HK-2 (cell line): Measurements from ENCODE around the gene CCDC188.
A peak's percentile ranks its signal among the peaks of the same experiment; 100 is the strongest.

Source experiments
- DNase-seq: peaks from one replicate; pipeline ENCODE4 v3.0.0-alpha.2; 2018; ENCODE audit not compliant: unreplicated experiment

CCDC188 gene

DNA sequence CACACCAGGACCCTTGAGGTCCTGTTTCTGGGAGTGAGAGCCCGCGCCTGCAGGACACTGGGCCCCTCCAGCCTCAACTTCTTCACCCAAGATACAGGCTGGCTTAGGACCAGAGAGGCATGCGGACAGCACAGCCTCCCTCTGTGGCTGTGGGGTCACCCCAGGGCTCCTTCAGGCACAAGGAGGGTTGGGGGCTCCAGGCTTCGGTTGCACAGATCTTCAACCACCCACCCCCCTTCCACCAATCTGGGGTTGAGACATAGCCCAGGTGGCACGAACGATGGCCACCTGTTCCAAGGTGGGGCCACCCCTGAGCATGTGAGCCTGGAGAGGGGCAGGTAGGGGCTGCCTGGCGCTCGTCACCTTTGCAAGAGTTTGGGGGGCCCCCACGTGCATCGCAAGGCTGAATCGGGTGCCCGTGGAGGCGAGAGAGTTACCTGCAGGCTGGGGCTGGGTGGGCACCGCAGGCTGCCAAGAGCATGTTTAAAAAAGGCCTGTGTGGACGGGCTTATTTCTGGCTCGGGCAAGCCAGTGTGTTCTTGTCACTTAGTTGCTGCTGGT lies 18.1 kb downstream of the CCDC188 start:
- no peak for DNase-seq

DNA sequence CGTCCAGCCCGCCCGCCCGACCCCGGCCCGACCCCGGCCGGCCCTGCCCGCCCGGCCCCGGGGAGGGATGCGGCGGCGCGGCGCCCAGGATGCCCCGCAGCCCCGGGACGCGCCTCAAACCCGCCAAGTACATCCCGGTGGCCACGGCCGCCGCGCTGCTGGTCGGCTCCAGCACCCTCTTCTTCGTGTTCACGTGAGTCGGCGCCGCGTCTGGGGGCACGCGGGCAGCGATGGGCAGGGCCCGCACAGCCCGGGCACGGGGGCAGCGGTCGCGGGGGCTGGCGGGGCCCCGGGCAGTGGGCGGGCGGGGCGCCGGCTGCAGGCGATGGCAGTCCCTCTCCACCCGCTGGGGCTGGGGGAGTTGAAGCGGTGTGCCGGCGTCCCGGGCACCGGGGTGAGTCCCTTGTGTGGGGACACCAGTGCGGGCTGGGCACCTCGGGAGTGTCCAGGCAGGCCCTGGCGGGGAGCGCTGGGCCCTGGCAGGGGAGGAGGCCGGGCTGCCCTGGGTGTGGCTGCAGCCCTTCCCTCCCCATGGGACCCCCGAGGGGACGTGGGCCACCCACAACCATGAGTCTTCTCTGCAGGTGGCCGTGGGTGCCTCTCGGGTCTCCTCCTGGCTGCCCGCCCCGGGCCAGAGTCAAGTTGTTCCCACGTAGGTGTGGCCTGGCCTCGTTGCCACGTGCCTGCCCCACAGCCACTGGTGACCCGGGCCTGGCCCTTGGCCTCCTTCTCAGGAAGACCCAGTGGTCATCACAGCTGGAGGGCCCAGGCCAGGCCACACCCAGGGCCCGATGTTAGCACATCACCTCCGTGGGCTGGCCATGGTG lies 18.8 kb downstream of the CCDC188 start:
- DNase-seq = no peak

DNA sequence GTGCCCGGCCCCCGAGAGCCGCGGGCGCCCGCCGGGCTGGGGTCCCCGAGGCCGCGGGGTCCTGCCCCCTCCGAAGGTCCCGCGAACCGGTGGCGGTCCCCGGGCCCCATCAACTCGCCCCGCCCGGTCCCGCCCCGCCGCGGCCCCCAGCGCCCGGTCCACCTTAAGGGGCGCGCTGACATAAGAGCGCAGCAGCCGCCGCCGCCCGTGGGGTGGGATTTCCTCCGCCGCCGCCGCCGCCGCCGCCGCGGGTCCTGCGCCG lies 19.3 kb downstream of the CCDC188 start, which contains the start of gene ZDHHC8:
TSS of gene ZDHHC8 (plus strand) at position 208 of the 262 bp plus-strand sequence. CDS start 144 bp downstream, outside the sequence.
- DNase-seq = no peak

DNA sequence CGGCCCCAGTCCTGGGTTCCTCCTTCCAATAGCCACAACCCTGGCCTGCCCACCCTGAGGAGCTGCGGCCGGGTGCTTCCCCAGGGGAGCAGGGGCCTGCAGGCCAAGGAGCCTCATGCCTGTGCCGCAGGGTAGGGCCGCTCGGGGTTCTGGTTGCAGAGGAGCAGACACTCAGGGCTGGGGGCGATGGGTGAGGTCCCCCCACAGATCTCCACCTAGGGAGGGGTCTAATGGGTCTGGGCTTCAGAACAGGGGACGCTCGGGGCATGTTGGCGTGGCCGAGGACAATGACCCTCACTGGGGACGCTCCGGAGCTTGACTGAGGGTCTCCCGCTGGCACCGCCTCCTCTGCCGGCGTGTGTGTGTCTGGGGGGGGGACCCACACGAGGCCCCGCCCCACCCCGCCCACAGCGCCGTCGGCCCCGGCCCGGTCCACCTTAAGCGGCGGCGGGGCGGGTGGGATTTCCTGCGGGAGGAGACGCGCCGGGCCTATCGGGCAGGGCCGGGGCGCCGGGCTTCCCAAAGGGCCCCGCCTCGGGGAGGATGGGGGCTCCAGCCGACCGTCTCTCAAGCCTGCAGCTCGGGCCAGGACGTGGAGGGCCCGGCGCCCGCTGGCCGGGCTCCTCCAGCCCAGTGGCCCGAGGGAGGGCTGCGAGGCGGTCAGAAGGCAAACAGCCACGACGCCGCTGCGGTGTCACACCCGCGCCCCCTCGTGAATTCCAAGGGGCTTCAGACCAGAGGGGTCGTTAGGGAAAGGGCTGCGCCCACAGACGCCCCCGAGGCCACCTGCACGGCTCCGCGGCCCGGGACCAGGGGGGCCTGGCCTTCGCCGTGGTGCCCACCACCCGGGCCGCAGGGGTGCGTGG lies 19.9 kb downstream of the CCDC188 start:
- peak; percentile 59 for DNase-seq

DNA sequence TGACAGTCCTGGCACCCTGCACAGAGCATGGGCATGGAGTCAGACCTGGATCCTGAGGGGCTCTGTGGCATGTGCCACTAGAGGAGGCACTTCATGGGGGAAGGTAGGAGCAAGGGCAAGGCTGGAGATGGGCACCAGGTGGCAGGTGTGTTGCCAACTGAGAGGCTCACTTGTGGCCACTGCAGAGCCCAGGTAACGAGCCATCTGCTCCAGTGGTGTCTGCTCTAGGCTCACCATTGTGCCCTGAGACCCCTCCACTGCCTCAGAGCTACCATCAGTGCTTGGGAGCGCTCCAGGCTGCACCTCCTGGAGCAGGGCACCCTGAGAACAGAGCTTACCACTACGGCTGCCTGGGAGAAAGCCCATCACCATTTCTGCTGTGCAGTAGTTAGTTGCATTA lies 20.5 kb downstream of the CCDC188 start:
- no peak for DNase-seq

DNA sequence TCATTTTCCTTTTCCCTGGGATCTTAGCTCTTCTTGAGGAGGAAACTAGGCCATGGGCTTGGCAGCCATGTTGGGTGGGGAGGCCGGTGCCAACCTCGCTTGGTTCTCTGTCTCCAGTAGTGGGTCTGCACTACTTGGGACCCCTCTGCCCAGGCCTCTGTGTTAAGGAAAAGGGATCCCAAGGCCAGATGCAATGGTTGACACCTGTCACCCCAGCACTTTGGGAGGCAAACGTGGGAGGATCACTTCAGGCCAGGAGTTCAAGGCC lies 21.2 kb downstream of the CCDC188 start:
- DNase-seq = no peak

DNA sequence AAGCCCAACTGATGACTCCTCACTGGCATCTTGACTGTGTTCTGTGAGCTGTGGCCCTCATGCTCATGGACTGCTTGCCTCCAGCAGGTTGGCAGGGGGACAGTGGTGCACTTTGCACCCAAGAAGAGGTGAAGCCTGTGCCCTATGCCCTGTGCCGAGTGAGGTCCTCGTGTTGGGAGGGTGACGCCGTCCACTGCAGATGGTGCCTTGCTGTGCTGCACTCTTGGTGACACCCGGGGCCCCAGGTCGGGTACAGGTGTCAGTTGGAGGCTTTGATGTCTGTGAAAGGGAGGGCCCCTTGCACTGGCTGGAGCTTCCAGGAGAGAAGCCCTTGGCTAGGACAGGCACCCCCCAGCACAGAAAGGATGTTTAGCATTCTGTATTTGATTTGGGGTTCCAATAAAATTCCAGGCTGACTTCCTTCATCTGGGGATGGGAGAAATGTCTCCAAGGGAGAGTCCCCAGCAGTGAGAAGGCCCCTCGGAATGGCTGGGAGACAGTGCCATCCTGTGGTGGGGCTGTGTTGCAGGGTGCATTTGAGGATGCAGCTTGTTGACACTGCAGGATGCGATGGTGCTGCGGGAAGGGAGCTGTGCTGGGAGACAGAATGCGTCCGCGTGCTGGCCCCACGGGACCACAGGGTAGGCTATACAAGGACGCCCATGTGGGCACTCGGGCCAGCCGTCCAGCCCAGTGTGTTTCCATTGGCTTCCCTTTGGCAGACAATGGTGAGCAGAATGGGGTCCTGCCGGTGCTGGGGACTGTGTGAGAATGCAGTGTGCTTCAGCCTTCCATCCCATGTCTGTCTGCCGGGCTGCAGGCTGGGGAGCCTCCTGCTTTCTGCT lies 21.7 kb downstream of the CCDC188 start:
- no peak for DNase-seq

DNA sequence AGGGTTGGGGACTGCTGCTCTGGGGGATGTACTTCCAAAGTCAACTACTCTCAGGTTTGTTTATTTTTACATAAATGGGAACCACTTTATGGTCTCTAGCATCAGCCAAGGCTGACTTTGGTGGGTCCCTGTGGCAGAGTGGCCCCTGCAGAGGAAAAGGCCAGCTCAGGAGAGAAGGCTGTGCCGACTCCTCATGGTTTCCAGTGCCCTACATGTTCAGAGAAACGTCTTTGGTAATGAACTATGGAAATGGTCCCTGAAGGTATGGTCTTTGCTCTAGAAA lies 22.3 kb downstream of the CCDC188 start:
- DNase-seq = no peak

DNA sequence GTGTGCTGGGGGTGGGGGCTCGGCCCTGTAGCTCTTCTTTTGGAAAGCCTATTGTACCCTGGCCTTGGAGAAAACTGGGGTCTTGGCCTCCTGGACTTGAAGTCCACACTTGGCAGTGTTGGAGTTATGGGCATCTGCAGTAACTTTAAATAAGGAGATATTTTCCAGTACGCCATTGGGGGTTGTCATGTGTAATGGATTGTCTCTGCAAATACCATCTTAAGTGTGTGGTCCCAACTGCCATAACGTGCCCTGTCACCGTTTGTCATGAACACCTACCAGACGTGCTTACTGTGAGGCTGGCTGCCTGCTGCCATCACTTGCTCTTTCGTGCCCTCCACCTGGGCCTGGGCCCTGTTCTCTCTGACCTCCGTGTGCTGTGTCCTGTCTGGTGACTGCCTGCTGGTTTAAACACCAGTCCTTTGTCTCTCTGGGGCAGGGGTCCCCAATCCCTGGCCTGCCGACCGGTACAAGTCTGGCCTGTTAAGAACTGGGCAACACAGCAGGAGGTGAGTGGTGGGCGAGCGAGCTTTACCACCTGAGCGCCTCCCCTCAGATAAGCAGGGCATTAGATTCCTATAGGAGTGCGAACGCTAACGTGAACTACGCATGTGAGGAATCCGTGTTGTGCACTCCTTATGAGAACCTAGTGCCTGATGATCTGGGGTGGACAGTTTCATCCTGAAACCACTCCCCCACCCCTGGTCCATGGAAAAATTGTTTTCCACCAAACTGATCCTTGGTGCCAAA lies 22.8 kb downstream of the CCDC188 start:
- DNase-seq = no peak

DNA sequence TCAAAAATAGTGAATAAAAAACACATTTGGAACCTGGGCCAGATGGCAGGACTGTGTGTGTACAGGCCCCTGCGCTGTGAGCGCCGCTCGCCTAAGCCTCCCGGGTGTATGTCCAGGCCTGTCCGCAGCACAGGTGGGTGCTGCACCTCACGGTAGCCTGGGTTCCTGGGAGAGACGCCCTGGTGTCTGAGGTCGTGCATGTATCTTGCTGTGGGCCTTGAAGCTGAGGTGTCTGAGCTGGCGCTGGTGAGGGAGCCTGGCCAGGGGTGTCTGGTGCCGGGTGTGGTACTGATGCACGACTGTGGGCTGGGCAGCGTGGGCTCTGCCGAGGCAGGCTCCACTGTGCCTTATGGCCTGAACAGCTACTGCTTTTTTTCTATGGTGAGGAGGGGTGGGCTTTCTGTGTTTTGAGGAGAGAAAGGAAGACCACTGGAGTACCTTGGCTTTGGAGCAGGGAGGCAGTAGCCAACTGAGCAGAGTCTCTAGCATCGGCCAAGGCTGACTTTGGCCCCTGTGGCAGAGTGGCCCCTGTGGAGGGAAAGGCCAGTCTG lies 23.5 kb downstream of the CCDC188 start:
- no peak for DNase-seq

DNA sequence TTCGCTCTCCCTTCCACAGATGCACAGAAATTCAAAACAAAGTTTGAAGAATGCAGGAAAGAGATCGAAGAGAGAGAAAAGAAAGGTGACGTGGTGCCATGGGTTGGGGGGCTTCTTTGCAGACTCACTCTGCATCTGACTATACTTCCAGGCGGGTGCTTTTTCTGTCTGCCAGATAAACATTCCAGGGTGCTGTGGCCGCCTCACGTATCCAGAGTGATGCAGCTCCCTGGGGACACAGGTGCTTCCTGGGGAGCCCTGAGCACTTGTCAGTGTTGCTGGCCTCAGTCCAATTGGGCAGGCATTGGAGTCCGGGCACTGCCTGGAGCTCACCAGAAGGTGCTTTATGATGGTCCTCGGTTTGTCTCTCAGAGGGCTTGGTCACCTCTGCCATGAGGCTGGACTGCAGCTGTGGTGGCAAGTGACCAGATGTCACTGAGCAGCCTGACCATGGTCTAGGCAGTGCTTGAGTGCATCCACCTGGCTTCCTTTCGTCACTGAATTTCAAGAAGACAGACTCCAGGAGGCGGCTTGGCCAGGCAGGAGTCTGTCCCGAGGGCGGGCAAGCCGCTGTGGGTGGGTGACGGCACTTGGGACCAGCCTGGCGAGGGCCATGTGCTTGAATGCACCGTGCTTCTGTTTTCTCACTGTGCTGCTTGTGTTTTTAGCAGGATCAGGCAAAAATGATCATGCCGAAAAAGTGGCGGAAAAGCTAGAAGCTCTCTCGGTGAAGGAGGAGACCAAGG lies 24.4 kb downstream of the CCDC188 start:
- DNase-seq = no peak

DNA sequence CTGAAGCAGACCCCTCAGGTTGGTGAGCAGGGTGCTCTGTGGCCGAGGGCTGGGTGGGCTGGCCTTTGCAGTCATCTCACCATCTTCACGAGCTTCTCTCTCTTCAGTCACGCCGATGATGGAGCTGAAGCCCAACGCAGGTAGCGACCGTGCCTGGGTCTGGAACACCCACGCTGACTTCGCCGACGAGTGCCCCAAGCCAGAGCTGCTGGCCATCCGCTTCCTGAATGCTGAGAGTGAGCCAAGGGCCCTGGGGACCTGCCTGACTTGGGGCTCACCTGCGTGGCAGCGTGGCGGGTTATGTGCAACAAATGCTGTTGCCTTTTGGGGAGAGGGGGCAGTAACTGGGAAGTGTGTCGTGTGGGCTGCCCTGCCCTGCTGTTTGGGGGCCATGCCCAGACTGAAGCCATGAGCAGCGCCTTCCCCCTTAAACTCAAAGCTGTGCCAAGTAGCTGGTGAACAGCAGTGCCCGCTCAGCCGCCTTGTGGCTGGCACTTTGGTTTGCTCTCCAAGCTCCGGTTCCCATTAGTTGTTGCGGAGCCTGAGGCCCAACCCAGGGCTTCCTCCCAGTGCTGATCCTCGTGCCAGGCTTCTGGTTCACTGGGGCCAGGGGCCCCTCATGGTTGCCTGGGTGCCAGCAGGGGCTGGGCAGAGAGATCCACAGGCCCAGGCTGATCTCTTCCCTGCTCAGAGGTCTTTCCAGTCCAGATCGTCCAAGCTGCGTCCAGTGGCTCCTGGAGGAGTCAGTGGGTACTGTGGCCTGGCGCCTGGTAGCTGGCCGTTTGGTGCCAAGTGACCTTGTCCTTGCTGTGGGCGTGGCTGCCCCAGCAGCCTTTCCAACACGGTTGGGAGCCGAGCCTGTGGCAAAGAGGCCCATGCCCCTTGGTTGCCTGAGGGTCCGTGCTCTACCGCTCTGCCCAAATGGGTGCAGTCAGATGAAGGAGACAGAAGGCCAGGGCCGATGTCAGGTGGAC lies 25.4 kb downstream of the CCDC188 start:
- no peak for DNase-seq

DNA sequence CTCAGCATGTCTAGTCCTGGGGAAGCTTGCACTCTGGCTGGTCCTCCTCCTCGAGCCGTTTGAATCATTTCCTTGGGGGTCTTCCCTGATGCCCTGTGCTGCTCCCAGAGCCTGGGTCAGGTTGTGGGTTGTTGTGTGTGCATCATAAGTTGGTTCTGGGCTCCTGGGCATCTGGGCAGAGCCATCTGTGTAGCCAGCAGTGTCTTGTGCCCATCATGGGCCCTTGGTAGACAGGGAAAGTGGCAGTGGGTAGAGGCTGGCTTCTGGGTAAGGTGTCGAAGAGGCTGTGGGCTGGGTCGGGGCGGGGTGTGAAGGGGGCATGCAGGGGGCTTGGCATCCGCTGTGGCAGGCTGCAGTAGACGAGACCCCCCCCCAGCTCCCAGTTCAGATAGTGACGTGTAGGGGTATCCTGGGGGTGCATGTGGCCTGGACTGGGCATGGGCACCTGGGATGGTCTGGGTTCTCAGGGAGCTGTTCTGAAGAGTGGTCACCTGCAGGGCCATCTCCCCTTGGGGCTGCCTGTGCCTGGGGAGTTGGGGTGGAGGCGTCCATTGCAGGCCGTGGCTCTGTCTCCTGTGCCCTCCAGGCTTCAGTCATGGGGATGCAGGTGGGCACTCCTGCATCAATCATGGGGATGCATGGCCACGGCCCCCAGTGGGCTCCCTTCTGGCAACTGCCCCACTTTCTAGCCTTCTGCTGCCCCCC lies 26.6 kb downstream of the CCDC188 start:
- DNase-seq = no peak

DNA sequence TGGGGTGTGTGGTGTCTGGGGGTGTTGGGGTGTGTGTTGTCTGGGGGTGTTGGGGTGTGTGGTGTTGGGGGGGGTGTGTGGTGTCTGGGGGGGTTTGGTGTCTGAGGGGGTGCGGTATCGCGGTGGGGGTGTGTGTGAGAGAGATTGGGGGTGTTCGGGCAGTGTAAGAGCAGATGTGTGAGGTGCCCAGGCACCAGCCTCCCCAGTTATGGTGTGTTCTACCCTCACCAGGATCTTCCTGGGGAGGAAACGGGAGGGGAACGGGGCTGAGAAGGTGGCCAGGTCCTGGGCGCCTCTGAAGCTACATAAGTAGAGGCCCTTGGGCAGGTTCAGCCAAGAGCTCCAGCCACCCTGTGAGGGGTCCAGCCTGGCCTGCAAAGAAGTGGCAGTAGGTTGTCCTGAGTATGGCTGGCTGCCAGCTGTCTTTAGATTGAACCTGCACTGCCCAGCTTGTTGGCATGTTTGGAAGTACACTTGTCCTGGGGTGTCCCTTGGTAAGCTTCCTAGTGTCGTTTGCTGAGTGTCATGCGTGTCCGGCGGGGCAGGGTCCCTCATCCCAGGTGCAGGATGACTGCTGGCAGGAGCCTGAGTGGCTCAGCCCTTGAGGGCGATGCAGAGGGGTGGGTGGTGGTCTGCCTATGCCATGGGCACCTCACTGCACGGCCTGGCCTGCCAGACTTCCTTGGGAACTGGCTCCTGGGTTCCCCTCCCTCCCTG lies 27.3 kb downstream of the CCDC188 start:
- DNase-seq = no peak

DNA sequence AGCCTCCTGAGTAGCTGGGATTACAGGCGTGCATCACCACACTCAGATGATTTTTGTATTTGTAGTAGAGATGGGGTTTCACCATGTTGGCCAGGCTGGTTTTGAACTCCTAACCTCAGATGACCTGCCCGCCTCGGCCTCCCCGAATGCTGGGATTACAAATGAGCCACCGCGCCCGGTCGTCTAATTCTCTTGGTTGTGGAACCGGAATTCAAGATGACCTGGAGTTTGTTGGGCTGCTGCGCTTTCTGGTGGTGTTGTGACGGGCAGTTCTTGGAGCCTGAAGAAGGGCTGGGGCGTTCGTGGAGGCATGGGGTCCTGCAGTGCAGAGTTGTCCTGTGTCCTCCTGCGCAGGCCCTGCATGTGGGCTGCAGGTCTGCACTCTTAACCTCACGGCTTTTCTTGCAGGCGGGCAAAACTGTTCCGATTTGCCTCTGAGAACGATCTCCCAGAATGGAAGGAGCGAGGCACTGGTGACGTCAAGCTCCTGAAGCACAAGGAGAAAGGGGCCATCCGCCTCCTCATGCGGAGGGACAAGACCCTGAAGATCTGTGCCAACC lies 28.9 kb downstream of the CCDC188 start:
- no peak for DNase-seq

DNA sequence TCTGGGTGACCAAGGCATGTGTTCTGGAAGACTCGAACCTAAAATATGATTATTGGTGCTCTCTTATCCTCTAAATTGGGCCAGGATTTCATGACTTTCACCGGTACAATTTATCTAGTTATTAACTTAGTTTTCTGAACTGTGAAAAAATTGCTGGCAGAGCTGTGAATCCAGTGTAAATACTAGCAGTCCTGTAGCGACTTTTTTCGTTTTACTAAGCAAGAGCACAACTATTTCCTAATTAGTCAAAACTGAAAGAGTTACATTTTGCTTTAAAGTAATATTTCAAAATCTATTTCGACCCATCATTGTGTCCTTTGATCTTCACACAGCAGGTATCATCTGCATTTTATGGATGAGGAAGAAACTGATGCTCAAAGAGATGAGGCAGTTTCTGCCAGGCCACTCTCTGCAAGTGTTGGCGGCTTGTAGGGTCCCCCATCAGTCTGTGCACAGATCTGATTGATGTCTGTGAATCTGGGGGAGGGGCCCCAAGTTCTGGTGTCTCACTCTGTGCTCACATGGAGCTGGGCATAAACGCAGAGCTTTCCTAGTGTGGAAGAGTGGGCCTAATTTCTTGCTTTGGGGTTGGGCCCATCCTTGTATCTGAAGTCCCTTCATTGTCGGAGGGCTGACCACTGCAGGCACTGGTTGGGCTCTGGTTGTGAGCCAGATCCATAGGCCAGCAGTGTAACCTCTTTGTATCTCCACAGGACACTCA lies 32.4 kb downstream of the CCDC188 start:
- no peak for DNase-seq

DNA sequence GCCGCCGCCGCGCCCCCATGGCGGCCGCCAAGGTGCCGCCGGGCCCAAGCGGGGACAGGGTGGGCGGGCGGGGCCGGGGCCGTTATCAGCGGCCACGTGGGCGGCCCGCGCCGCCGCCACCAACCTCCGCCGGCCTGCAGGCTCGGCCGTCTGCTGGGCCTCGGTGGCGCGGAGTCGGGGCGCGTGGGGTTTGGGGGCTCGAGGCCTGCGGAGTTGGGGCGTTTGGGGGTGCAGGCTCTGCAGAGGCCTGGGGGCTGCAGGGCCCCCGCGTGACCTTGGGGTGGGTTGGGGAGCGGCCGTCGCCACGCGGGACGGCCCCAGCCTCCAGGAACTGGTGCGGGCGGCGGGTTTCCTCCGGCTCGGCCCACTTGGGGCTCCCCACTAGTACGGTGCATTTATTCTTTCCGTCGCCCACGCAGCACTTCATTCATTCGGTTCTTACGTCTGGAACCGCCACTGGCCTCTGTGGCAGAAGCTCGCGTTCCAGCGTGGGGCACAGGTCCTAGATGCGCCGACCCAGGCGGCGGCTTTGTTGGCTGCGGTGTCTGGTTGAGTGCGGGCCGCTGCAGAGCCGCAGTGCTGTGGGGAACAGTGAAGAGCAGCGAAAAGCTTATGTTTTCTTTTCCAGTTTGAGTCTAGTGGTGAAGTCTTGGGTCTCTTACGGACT lies 33.1 kb downstream of the CCDC188 start:
- no peak for DNase-seq
